Keratinocyte (primary cell): ENCODE data around the gene NKAPD1. TPM values are rescaled to one million over a fixed set of nuclear protein-coding genes. Genes with fewer than 3 reads are reported as not detected.

ENCODE experiments used
- DNase-seq: peaks from one replicate; pipeline ENCODE4 v3.0.0-alpha.2; 2011; ENCODE audit warnings: low read depth, missing footprints, low spot score
- FAIRE-seq: peaks from 2 replicates; lab custom pipeline; 2011; peaks lifted over from hg19 to GRCh38; lab: Jason Lieb, UNC
- H2AFZ ChIP-seq: 2 replicates; pipeline ENCODE4 v1.6.0; 2012; ENCODE audit warnings: low read length, control low read depth, inconsistent platforms; ENCODE audit not compliant: control insufficient read depth
- H3K27ac ChIP-seq: 2 replicates; pipeline ENCODE4 v1.5.1; 2011; ENCODE audit warnings: low read length; ENCODE audit not compliant: control insufficient read depth, insufficient read depth
- H3K27me3 ChIP-seq: 3 replicates; pipeline ENCODE4 v1.6.0; 2011; ENCODE audit warnings: low read length; ENCODE audit not compliant: control insufficient read depth, insufficient read depth; ENCODE audit errors: extremely low read depth
- H3K36me3 ChIP-seq, 2 experiments: 2 replicates in 1 of 2; 3 replicates in 1 of 2; pipeline ENCODE4 v1.5.1; 2011; ENCODE audit warnings: low read length in 2 of 2, mild to moderate bottlenecking in 1 of 2; ENCODE audit not compliant: control insufficient read depth in 2 of 2, insufficient read depth in 2 of 2; ENCODE audit errors: extremely low read depth in 1 of 2
- H3K4me1 ChIP-seq: 3 replicates; pipeline ENCODE4 v1.5.1; 2011; ENCODE audit warnings: low read length; ENCODE audit not compliant: control insufficient read depth, insufficient read depth; ENCODE audit errors: extremely low read depth
- H3K4me2 ChIP-seq: 3 replicates; pipeline ENCODE4 v1.6.0; 2011; ENCODE audit warnings: low read depth, low read length; ENCODE audit not compliant: control insufficient read depth, insufficient read depth; ENCODE audit errors: extremely low read depth
- H3K4me3 ChIP-seq, 3 experiments: fragments of 200-600 bp in 1 of 3; sonication (generic) in 1 of 3; 2 replicates in 2 of 3; 3 replicates in 1 of 3; pipeline ENCODE4 v1.5.1; 2011 to 2016; ENCODE audit warnings: low read length in 3 of 3, mild to moderate bottlenecking in 3 of 3, control low read depth in 2 of 3, inconsistent platforms in 1 of 3, low read depth in 1 of 3, mixed read lengths in 1 of 3, mixed run types in 1 of 3, moderate library complexity in 1 of 3; ENCODE audit not compliant: control insufficient read depth in 2 of 3, insufficient read depth in 2 of 3; ENCODE audit errors: extremely low read depth in 1 of 3
- H3K79me2 ChIP-seq: 2 replicates; pipeline ENCODE4 v1.6.0; 2012; ENCODE audit warnings: low read length; ENCODE audit not compliant: control insufficient read depth, insufficient read depth
- H3K9ac ChIP-seq: 3 replicates; pipeline ENCODE4 v1.6.0; 2011; ENCODE audit warnings: low read length; ENCODE audit not compliant: control insufficient read depth, insufficient read depth; ENCODE audit errors: extremely low read depth
- H3K9me1 ChIP-seq: 3 replicates; pipeline ENCODE4 v1.6.0; 2011; ENCODE audit warnings: low read length; ENCODE audit not compliant: control insufficient read depth, insufficient read depth; ENCODE audit errors: extremely low read depth
- H3K9me3 ChIP-seq: 2 replicates; pipeline ENCODE4 v1.5.1; 2012; ENCODE audit warnings: low read depth, low read length; ENCODE audit not compliant: control insufficient read depth
- H4K20me1 ChIP-seq: 3 replicates; pipeline ENCODE4 v1.6.0; 2011; ENCODE audit warnings: low read length; ENCODE audit not compliant: control insufficient read depth, insufficient read depth; ENCODE audit errors: extremely low read depth
- CTCF ChIP-seq, 3 experiments: IDR thresholded peaks in 1 of 3; conservative IDR thresholded peaks in 1 of 3; optimal IDR thresholded peaks in 1 of 3; 2 replicates in 2 of 3; 3 replicates in 1 of 3; pipeline versions ENCODE3 to v1.5.1; 2011; ENCODE audit warnings: low read length in 3 of 3, mild to moderate bottlenecking in 3 of 3, moderate library complexity in 2 of 3, control low read depth in 1 of 3, inconsistent platforms in 1 of 3; ENCODE audit not compliant: insufficient read depth in 2 of 3; ENCODE audit errors: extremely low read depth in 1 of 3
- EZH2 ChIP-seq: IDR thresholded peaks from one replicate; pipeline ENCODE4 v1.6.1; 2012; ENCODE audit warnings: inconsistent platforms, mild to moderate bottlenecking, low read length, moderate library complexity
- dilution Hi-C: fragments of 300-500 bp; cut with MboI; formaldehyde crosslinking; loops from one replicate; pipeline ENCODE4 v1.7.0; 2020; ENCODE audit warnings: low sequenced_read_pairs; ENCODE audit not compliant: extremely low pct_ligation_motif_present
- polyA plus RNA-seq, 5 experiments: library from polyadenylated mRNA; depleted of rRNA in 3 of 5; stranded (reverse) in 3 of 5; stranded (forward) in 1 of 5; unstranded in 1 of 5; fragments of >200 nt; gene quantifications; 1 replicate in 1 of 5; 2 replicates in 3 of 5; 3 replicates in 1 of 5; pipeline versions ENCODE4 v1.2.1 to v1.2.3, GENCODE V29; 2011 to 2012; ENCODE audit warnings: missing spikeins in 2 of 5, low read depth in 1 of 5, low replicate concordance in 1 of 5
- small RNA-seq, 3 experiments: library from RNA; depleted of rRNA; stranded (forward); fragments of <200 nt; gene quantifications; one replicate each; pipeline ENCODE3, GENCODE V24; 2012; ENCODE audit warnings: low read depth in 3 of 3, low replicate concordance in 1 of 3; ENCODE audit not compliant: insufficient read length in 3 of 3

Gene NKAPD1
- polyA plus RNA-seq, 1 donor (not counting 4 experiments of a cell fraction or from before 2014, with no cell fraction given): 18.9 TPM

GRCh38 chr11:112134473-112134872, 60.4 kb downstream of the NKAPD1 start:
- H3K27ac ChIP-seq: no peak overlapping the region
- no peaks in the 10 kb centered on the region for H4K20me1 ChIP-seq
- H3K4me1 ChIP-seq: peaks cover 17% of the 10 kb centered on the region
- H3K4me3 ChIP-seq: no peak overlapping the region
- H3K9me3 ChIP-seq: no peaks in the 10 kb centered on the region
- dilution Hi-C loops: no loop called here
- H3K36me3 ChIP-seq: no peaks in the 10 kb centered on the region
- H3K9ac ChIP-seq: no peak overlapping the region
- DNase-seq (no peak), FAIRE-seq (no peak)
- H3K27me3 ChIP-seq: no peaks in the 10 kb centered on the region
- no peak overlapping the region for H3K4me2 ChIP-seq
- TF ChIP-seq EZH2 (no peak), CTCF (optimal IDR thresholded peaks at IDR 0.05 in 1 of 3, IDR thresholded peaks at IDR 0.05 in 1 of 3, conservative IDR thresholded peaks at IDR 0.05 in 1 of 3; ENCODE audit: extremely low read depth in 1 of 3, insufficient read depth in 2 of 3, low read length in 3 of 3) (no peak)
- H3K79me2 ChIP-seq: no peaks in the 10 kb centered on the region
- H3K9me1 ChIP-seq: no peaks in the 10 kb centered on the region
- no peak overlapping the region for H2AFZ ChIP-seq

Small RNA genes within 50 kb of the gene (small RNA-seq; reads per million reads assigned to genes)
- gene AP000907.3: 0 reads per million in 3 experiments
- 0 reads per million in 3 experiments for gene RNU6-893P

Other genes with a start within 250 kb of the NKAPD1 start
- 23.4 to 34.4 TPM (median 27.2 TPM) in 3 replicates for gene ALG9, start 202.7 kb upstream of the NKAPD1 start, polyA plus RNA-seq
- gene FDXACB1, start 195.1 kb upstream of the NKAPD1 start, polyA plus RNA-seq: 2.2 to 3.5 TPM (median 2.9 TPM) in 3 replicates
- gene CFAP68, start 194.8 kb upstream of the NKAPD1 start, polyA plus RNA-seq: 33.0 to 63.8 TPM (median 58.9 TPM) in 3 replicates
- 7.4 to 47.9 TPM (median 11.0 TPM) in 3 replicates for gene CRYAB, start 162.5 kb upstream of the NKAPD1 start, polyA plus RNA-seq
- gene HSPB2, start 161.6 kb upstream of the NKAPD1 start, polyA plus RNA-seq: 0.08 to 0.98 TPM (median 0.22 TPM) in 3 replicates
- gene C11orf52, start 155.4 kb upstream of the NKAPD1 start, polyA plus RNA-seq: 2.9 to 5.5 TPM (median 3.5 TPM) in 3 replicates
- gene DIXDC1, start 137.0 kb upstream of the NKAPD1 start, polyA plus RNA-seq: 5.9 to 13.2 TPM (median 7.8 TPM) in 3 replicates
- gene DLAT, start 48.9 kb upstream of the NKAPD1 start, polyA plus RNA-seq: 23.3 to 41.9 TPM (median 40.2 TPM) in 3 replicates
- gene PIH1D2, start 282 bp upstream of the NKAPD1 start, polyA plus RNA-seq: 1.2 to 2.0 TPM (median 1.9 TPM) in 3 replicates
- 91.7 to 151 TPM (median 126 TPM) in 3 replicates for gene TIMM8B, start 12.5 kb downstream of the NKAPD1 start, polyA plus RNA-seq
- gene SDHD, start 12.6 kb downstream of the NKAPD1 start, polyA plus RNA-seq: 101 to 126 TPM (median 121 TPM) in 3 replicates
- 117 to 205 TPM (median 161 TPM) in 3 replicates for gene IL18, start 89.8 kb downstream of the NKAPD1 start, polyA plus RNA-seq
- not detected in 3 replicates for gene TEX12, start 93.1 kb downstream of the NKAPD1 start, polyA plus RNA-seq
- 0.37 to 0.51 TPM (median 0.40 TPM) in 3 replicates for gene BCO2, start 101.2 kb downstream of the NKAPD1 start, polyA plus RNA-seq
- gene PTS, start 152.1 kb downstream of the NKAPD1 start, polyA plus RNA-seq: 37.8 to 72.5 TPM (median 43.7 TPM) in 3 replicates
- gene PLET1, start 186.6 kb downstream of the NKAPD1 start, polyA plus RNA-seq: 0.05 TPM in 1 of 3 replicates, not detected in the others